ENCODE data around the gene PLEKHG4B. TPM values are rescaled to one million over a fixed set of nuclear protein-coding genes. Genes with fewer than 3 reads are reported as not detected.

PLEKHG4B gene
- total and polyA plus RNA-seq, 10 donors, result under 0.01 to 0.51 (median 0.20) TPM; not detected in 2

- DNase-seq, result peak; percentile 73
- H3K9me3 ChIP-seq, result no peaks in the 10 kb centered on the region
- 56 to 70% (median 65%) methylated on average over 9 to 21 of the region's 21 CpGs for WGBS, 5 donors
- no peaks in the 10 kb centered on the region for H3K36me3 ChIP-seq
- H3K4me3 ChIP-seq, result peak overlapping the region in 1 of 8 donors; percentile 39
- intact Hi-C loops (cut with DNase I; ENCODE audit: low total_unique reads), result no loop called here
- no peak overlapping the region for H3K27ac ChIP-seq
- H3K27me3 ChIP-seq (replicated peaks in 1 of 7), result peaks cover 0 to 46% (median 14%) of the 10 kb centered on the region in 7 donors
- TF ChIP-seq POLR2A (IDR thresholded peaks at IDR 0.05), result no peak
- TF ChIP-seq POLR2AphosphoS5 (IDR thresholded peaks at IDR 0.05), result no peak
- no peak for TF ChIP-seq CTCF (IDR thresholded peaks at IDR 0.05 in 8 of 11, conservative IDR thresholded peaks at IDR 0.05 in 3 of 11)
- H3K4me1 ChIP-seq, result peaks cover 0 to 28% (median 24%) of the 10 kb centered on the region in 6 donors
Measured at GRCh38 chr5:187617-188451, 95.9 kb downstream of the PLEKHG4B start.

GRCh38 chr5:188488-189481 is 96.8 kb downstream of the PLEKHG4B start:
- no peaks in the 10 kb centered on the region for H3K36me3 ChIP-seq
- H3K9me3 ChIP-seq, result no peaks in the 10 kb centered on the region
- H3K4me1 ChIP-seq, result peaks cover 0 to 28% (median 24%) of the 10 kb centered on the region in 6 donors
- H3K27ac ChIP-seq, result no peak overlapping the region
- intact Hi-C loops (cut with DNase I; ENCODE audit: low total_unique reads), result no loop called here
- peaks cover 0 to 56% (median 14%) of the 10 kb centered on the region in 7 donors for H3K27me3 ChIP-seq (replicated peaks in 1 of 7)
- peak overlapping the region in 1 of 8 donors; percentile 39 for H3K4me3 ChIP-seq
- peak; percentile 95 for DNase-seq
- TF ChIP-seq POLR2AphosphoS5 (IDR thresholded peaks at IDR 0.05), result peak; percentile 62 to 75 (median 69)
- TF ChIP-seq CTCF (IDR thresholded peaks at IDR 0.05 in 8 of 11, conservative IDR thresholded peaks at IDR 0.05 in 3 of 11), result peak; percentile 89 to 99 (median 97)
- no peak for TF ChIP-seq POLR2A (IDR thresholded peaks at IDR 0.05)
- WGBS, 5 donors, result 34 to 45% (median 39%) methylated on average over 24 to 37 of the region's 37 CpGs

GRCh38 chr5:189486-189885 is 97.5 kb downstream of the PLEKHG4B start:
- Histone ChIP-seq H3K4me3 (no peak overlapping the region), H3K27me3 (replicated peaks in 1 of 7) (peaks cover 0 to 56% (median 14%) of the 10 kb centered on the region in 7 donors), H3K36me3 (no peaks in the 10 kb centered on the region), H3K4me1 (peaks cover 0 to 28% (median 24%) of the 10 kb centered on the region in 6 donors), H3K9me3 (no peaks in the 10 kb centered on the region), H3K27ac (no peak overlapping the region)
- peak; percentile 59 for DNase-seq
- TF ChIP-seq POLR2AphosphoS5 (IDR thresholded peaks at IDR 0.05), result no peak
- TF ChIP-seq POLR2A (IDR thresholded peaks at IDR 0.05), result no peak
- TF ChIP-seq CTCF (IDR thresholded peaks at IDR 0.05 in 8 of 11, conservative IDR thresholded peaks at IDR 0.05 in 3 of 11), result no peak
- intact Hi-C loops (cut with DNase I; ENCODE audit: low total_unique reads), result no loop called here
- WGBS, 5 donors, result 85 to 96% (median 88%) methylated on average over 9 to 10 of the region's 10 CpGs

All from spleen (tissue), 11 donors.